Jurkat, Clone E6-1 (cell line): ENCODE measurements around the gene DNAJC22.

Source experiments
- DNase-seq: peaks from one replicate; pipeline ENCODE4 v3.0.0-alpha.2; 2011; ENCODE audit warnings: low read depth, low spot score
- H3K4me3 ChIP-seq: 2 replicates; pipeline ENCODE4 v1.5.1; 2011; ENCODE audit warnings: mild to moderate bottlenecking, low read length, control low read depth, moderate library complexity

DNAJC22 gene

DNA sequence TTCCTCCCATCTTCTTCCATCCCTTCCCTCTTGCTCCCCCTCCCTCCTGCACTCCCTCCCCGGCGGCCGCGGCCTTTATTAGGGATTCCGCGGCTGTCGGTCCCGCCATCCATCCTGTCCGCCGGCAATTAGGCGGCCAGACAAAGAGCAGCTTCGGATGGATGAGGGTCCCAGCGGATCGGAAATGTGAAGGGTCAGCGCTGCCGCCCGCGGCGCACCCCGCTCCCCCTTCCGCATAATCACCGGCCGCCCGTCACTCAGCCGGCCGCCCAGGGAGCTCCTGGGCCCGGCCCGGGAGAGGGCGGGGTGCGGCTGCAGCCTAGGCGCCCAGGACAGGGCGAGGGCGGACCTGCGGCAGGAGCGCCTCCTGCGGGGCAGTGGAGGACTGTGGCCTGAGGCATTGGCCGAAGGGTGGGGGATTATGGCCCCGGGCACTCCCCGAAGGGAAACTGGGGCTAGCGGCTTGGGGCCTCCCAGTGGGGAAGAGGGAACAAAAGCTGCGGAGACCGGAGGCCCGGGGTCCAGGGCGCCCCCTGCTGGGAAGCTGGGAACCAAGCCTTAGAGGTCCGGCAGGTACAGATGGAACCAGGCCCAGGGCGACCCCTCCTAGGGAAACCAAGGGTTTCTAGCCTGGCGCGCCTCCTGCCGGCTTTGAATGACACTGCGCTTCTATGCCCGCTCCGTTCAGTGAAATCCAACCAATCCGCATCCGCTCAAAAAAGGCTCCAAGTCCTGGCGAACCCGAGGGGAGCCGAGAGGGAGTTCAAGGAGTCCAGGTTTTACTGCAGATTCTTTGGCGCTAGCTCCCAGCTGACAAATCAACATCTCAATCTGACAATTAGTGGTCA lies 4.4 kb upstream of the DNAJC22 start:
- peak; percentile 73 for DNase-seq
- peak overlapping the region; percentile 30 for H3K4me3 ChIP-seq

DNA sequence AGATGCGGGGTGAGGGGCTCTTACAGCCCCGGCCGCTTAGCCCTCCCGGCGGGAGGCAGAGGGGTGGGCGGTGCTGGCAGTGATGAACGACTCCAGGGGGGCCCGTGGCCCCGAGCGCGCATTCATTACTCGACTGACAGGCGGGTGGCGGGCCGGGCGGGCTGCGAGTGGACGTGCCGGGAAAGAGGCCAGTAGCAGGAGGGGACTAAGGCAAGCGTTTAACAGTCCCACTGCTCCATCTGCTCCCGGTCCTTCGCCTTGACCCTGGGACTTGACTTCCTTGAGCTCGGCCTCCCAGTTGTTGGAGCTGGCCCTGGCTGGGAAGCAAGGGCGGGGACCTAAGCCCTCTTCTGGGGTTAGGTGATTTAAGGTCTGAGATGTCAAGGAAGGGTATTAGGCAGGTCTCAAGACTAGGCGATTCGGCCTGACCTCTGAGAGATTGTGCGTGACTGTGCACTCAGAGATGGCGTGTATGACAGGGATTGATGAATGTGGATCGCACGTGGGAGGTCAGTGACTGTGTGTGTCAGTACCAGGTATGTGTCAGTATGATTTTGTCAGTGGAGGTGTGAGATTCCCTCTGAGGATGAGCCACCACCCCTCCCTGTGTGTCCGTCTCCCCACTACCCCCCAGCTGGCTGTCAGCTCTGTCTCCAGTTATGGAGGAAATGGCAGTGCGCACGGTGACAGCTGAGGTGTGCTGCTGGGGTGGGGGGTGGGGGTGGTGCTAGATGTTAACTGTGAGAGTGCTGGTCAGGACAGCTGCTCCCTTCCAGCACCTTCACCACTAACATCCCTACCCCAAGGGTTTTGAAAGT lies 3.6 kb upstream of the DNAJC22 start:
- peak overlapping the region; percentile 30 for H3K4me3 ChIP-seq
- no peak for DNase-seq

GRCh38 chr12:49344486-49345050 lies 2.1 kb upstream of the DNAJC22 start:
- no peak for DNase-seq
- no peak overlapping the region for H3K4me3 ChIP-seq

- no peak overlapping the region for H3K4me3 ChIP-seq
- DNase-seq, result no peak
Observed at GRCh38 chr12:49345051-49345824, 1.4 kb upstream of the DNAJC22 start.

- DNase-seq, result no peak
- H3K4me3 ChIP-seq, result no peak overlapping the region
Observed at GRCh38 chr12:49345825-49346658, 646 bp upstream of the DNAJC22 start.

- DNase-seq, result peak; percentile 31
- H3K4me3 ChIP-seq, result peak overlapping the region; percentile 34
Observed at GRCh38 chr12:49347311-49348193, 864 bp downstream of the DNAJC22 start.

GRCh38 chr12:49348781-49349180 lies 2.1 kb downstream of the DNAJC22 start:
- H3K4me3 ChIP-seq, result no peak overlapping the region

DNA sequence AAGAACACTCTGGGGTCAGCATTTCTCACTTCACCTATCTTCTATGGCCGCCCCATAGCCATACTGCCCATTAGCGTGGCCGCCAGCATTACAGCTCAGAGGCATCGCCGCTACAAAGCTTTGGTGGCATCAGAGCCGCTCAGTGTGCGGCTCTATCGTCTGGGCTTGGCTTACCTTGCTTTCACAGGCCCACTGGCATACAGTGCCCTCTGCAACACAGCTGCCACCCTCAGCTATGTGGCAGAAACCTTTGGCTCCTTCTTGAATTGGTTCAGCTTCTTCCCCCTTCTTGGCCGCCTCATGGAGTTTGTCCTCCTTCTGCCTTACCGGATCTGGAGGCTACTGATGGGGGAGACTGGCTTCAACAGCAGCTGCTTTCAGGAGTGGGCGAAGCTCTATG lies 2.6 kb downstream of the DNAJC22 start:
- no peak overlapping the region for H3K4me3 ChIP-seq

More at GRCh38 chr12:49348781-49349180, 2.1 kb downstream of the DNAJC22 start:
- DNase-seq, result no peak

GRCh38 chr12:49352351-49352750 lies 5.7 kb downstream of the DNAJC22 start:
- no peak overlapping the region for H3K4me3 ChIP-seq
- no peak for DNase-seq

More for the DNA sequence above, 2.6 kb downstream of the DNAJC22 start:
- DNase-seq, result no peak

DNA sequence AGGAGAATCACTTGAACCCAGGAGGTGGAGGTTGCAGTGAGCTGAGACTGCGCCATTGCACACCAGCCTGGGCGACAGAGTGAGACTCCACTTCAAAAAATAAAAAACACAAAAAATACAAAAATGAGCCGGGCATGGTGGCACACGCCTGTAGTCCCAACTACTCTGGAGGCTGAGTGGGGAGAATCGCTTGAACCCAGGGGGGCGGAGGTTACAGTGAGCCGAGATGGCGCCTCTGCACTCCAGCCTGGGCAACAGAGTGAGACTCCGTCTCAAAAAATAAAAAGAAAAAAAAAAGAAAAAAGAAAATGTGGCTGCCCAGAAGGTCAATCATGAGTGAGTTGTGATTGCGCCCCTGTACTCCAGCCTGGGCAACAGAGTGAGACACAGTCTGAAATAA lies 9.2 kb downstream of the DNAJC22 start:
- H3K4me3 ChIP-seq, result no peak overlapping the region
- no peak for DNase-seq

GRCh38 chr12:49357103-49357678 lies 10.5 kb downstream of the DNAJC22 start:
- no peak for DNase-seq
- H3K4me3 ChIP-seq, result no peak overlapping the region

DNA sequence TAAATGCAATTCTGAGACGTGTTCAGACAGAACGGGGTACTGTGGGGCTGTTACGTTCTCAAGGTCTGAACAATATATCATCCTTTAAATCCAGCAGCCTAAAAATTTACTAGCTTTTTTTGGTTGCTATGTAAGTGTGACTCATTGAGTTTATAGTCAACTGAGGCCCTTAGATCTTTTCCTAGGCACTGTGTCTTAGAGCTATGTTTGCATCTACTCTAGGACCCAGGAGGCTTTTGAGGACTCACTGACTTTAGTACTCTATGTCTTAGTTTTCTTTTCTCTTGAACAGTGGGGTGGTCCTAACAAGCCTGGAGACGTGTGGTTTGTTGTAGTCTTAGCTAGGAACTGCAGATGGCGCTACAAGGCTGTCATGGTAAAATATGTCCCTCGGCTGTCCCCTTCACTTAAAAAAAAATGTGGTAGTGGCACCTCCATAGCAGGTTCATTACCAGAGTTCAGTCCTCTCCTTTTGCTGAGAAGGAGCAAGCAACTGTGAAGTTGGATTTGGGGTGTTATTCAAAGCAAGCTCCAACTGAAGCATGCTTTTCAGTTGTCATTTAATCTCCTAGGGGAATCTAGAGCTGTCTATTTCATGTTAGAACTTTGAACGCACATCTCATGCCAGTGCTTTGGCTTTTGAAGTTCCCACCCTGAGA lies 11.9 kb downstream of the DNAJC22 start:
- H3K4me3 ChIP-seq, result no peak overlapping the region
- DNase-seq, result peak; percentile 83

DNA sequence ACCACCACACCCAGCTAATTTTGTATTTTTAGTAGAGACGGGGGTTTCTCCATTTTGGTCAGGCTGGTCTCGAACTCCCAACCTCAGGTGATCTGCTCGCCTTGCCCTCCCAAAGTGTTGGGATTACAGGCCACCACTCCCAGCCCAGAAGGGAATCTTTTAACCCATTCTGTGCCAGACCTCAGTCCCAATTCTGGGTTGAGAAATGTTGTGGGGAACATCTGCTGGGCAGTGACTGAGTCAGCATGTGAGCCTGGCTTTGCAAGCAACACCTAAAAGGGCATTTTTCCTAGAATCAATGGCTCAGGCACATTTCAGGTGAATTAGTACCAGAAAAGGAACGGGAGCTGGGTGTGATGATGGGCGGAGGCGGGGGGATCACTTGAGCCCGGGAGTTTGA lies 13.0 kb downstream of the DNAJC22 start:
- H3K4me3 ChIP-seq, result no peak overlapping the region
- DNase-seq, result no peak

- no peak overlapping the region for H3K4me3 ChIP-seq
- no peak for DNase-seq
Observed at GRCh38 chr12:49362077-49362476, 15.4 kb downstream of the DNAJC22 start.

DNA sequence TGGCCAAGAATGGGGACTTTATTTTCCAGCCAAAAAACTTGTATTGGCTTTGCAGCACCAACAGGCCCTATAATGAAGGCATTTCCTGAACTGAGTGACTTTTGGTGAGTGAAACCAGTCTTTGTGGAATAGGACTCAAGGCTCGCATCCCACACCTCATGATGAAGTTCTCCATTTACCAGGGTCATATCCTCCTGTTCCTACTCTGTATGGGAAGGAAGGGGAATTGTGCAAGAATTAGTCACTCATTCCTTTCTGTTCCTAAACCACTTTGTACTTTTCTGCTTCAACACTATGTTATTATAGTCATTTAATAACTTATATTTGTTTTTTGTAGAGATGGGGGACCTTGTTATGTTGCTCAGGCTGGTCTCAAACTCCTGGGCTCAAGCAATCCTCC lies 18.3 kb downstream of the DNAJC22 start:
- H3K4me3 ChIP-seq, result no peak overlapping the region
- no peak for DNase-seq

GRCh38 chr12:49365542-49365941 lies 18.9 kb downstream of the DNAJC22 start:
- DNase-seq, result no peak
- H3K4me3 ChIP-seq, result no peak overlapping the region
